Stomach (tissue), 9 donors: ENCODE measurements around the gene GALNT13. TPM values are rescaled to one million over a fixed set of nuclear protein-coding genes. Genes with fewer than 3 reads are reported as not detected.

Experiments
- DNase-seq, 2 donors: peaks; one replicate each; pipeline versions ENCODE4 v3.0.0 to v3.0.0-alpha.2; 2013 to 2019
- H3K27ac ChIP-seq, 5 donors: fragments of 200-600 bp in 4 of 5; sonication (generic) in 4 of 5; one replicate each; pipeline ENCODE4 v1.5.1; 2013 to 2019; ENCODE audit warnings: mild to moderate bottlenecking in 1 of 5, moderate library complexity in 1 of 5
- H3K27me3 ChIP-seq, 3 donors: fragments of 200-600 bp; sonication (generic); one replicate each; pipeline ENCODE4 v1.5.1; 2017 to 2019; ENCODE audit warnings: mixed run types in 1 of 3
- H3K36me3 ChIP-seq, 4 donors: fragments of 200-600 bp; sonication (generic); 1 replicate in 3 of 4; 2 replicates in 1 of 4; pipeline ENCODE4 v1.5.1; 2016 to 2019
- H3K4me1 ChIP-seq, 4 donors: fragments of 200-600 bp; sonication (generic); one replicate each; pipeline ENCODE4 v1.5.1; 2016 to 2019
- H3K4me3 ChIP-seq, 4 donors: fragments of 200-600 bp; sonication (generic) in 3 of 4; one replicate each; pipeline ENCODE4 v1.5.1; 2016 to 2019; ENCODE audit warnings: mild to moderate bottlenecking in 1 of 4
- H3K9me3 ChIP-seq, 4 donors: fragments of 200-600 bp; sonication (generic); one replicate each; pipeline ENCODE4 v1.5.1; 2016 to 2019
- EP300 ChIP-seq: sonication (generic); formaldehyde crosslinking; IDR thresholded peaks from one replicate; pipeline ENCODE4 v1.6.1; 2017; ENCODE audit warnings: antibody characterized with exemption
- POLR2A ChIP-seq, 4 donors: fragments of 450-650 bp; IDR thresholded peaks; one replicate each; pipeline ENCODE4 v1.6.1; 2016; ENCODE audit warnings: antibody characterized with exemption in 4 of 4, control low read depth in 2 of 4, mild to moderate bottlenecking in 1 of 4, moderate library complexity in 1 of 4
- POLR2AphosphoS5 ChIP-seq, 3 donors: sonication (generic); formaldehyde crosslinking; IDR thresholded peaks; one replicate each; pipeline ENCODE4 v1.6.1; 2016; ENCODE audit warnings: antibody characterized with exemption in 3 of 3
- WGBS, 5 donors: extraction: QIAGEN DNeasy Blood & Tissue Kit in 3 of 5; methylation state at CpG; one replicate each; pipeline versions ENCODE4 v1.1.5 to v1.1.7; 2013 to 2018; 5-methylcytosine and 5-hydroxymethylcytosine counted together
- intact Hi-C: fragments of 100-400 bp; cut with DNase I; formaldehyde crosslinking; loops from one replicate; pipeline ENCODE4 v1.15.1; 2023; ENCODE audit warnings: low total_unique reads
- polyA plus RNA-seq, 3 donors: library from polyadenylated mRNA; stranded (reverse); fragments of 200-250 nt; gene quantifications; one replicate each; pipeline ENCODE4 v1.2.3, GENCODE V29; 2013
- total RNA-seq, 5 donors: library from RNA; depleted of rRNA; stranded (reverse); fragments of >200 nt; gene quantifications; one replicate each; pipeline versions ENCODE4 v1.1.0 to v1.2.3, GENCODE V29; 2014 to 2016
- TF ChIP-seq, protein P1 (sequence below), 7 experiments: fragments of 450-650 bp in 4 of 7; fragments of 200-600 bp in 3 of 7; sonication (generic) in 3 of 7; IDR thresholded peaks; one replicate each; pipeline ENCODE4 v1.5.1; 2016 to 2019; ENCODE audit warnings: antibody characterized with exemption in 7 of 7, control low read depth in 2 of 7, mild to moderate bottlenecking in 1 of 7
- donor health status: healthy with polysubstance abuse.
- donor health status: Bipolar disorder and iron deficiency.
- donor health status: healthy.

Gene GALNT13
- total and polyA plus RNA-seq, 8 donors: 0.15 to 6.2 (median 0.72) TPM; not detected in 3

DNA sequence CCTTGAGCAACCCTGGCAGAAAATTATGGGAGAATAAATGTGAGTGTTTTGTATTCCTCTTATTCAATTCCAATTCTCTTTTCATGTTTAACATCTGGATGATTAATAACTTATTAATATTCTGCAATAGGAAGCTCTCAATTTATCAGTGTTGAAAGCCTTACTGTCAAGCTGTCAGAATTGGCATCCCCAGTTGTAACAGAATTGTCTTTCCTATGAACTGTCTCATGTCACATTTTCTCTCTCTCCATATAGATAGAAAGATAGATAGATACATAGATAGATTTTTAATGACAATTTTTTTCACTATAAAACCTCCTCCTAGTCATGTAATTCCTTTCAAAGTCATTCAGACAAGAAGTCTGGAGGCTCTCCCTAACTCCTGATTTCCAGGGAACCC, 331.5 kb downstream of the GALNT13 start:
- intact Hi-C loops: no loop called here
- Histone ChIP-seq H3K27ac (no peak overlapping the region), H3K9me3 (no peaks in the 10 kb centered on the region), H3K4me3 (no peak overlapping the region), H3K4me1 (no peaks in the 10 kb centered on the region), H3K27me3 (no peaks in the 10 kb centered on the region), H3K36me3 (no peaks in the 10 kb centered on the region)
- no peak for TF ChIP-seq POLR2AphosphoS5 (IDR thresholded peaks at IDR 0.05)
- no peak for TF ChIP-seq POLR2A (IDR thresholded peaks at IDR 0.05)
- TF ChIP-seq, protein P1, sequence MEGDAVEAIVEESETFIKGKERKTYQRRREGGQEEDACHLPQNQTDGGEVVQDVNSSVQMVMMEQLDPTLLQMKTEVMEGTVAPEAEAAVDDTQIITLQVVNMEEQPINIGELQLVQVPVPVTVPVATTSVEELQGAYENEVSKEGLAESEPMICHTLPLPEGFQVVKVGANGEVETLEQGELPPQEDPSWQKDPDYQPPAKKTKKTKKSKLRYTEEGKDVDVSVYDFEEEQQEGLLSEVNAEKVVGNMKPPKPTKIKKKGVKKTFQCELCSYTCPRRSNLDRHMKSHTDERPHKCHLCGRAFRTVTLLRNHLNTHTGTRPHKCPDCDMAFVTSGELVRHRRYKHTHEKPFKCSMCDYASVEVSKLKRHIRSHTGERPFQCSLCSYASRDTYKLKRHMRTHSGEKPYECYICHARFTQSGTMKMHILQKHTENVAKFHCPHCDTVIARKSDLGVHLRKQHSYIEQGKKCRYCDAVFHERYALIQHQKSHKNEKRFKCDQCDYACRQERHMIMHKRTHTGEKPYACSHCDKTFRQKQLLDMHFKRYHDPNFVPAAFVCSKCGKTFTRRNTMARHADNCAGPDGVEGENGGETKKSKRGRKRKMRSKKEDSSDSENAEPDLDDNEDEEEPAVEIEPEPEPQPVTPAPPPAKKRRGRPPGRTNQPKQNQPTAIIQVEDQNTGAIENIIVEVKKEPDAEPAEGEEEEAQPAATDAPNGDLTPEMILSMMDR (IDR thresholded peaks at IDR 0.05): no peak
- TF ChIP-seq EP300: no peak
- no peak for DNase-seq

DNA sequence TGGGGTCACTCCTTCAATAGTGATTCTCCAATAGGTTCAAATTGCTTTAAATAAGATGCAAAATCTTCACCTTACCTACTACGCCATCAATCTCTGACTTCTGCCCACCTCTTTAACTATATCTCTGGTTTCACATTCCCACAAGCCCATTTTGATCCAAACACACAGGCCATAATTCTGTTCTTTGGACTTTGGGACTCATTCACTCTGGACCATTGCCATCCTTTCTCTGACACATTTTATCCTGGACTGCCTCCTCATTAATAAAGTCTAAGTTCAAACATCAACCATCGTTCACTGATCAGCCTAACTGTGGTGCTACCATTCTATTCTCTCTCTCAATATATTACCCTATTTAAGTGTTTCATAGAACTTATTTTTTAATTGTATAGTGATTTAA, 332.2 kb downstream of the GALNT13 start:
- Histone ChIP-seq H3K27ac (no peak overlapping the region), H3K9me3 (no peaks in the 10 kb centered on the region), H3K36me3 (no peaks in the 10 kb centered on the region), H3K4me1 (no peaks in the 10 kb centered on the region), H3K4me3 (no peak overlapping the region), H3K27me3 (no peaks in the 10 kb centered on the region)
- no peak for DNase-seq
- TF ChIP-seq POLR2AphosphoS5 (IDR thresholded peaks at IDR 0.05): no peak
- TF ChIP-seq, protein P1 (IDR thresholded peaks at IDR 0.05): no peak
- no peak for TF ChIP-seq EP300
- no peak for TF ChIP-seq POLR2A (IDR thresholded peaks at IDR 0.05)
- intact Hi-C loops: no loop called here
- 81 to 90% (median 85%) methylated on average over 2 of the region's 2 CpGs for WGBS, 5 donors

DNA sequence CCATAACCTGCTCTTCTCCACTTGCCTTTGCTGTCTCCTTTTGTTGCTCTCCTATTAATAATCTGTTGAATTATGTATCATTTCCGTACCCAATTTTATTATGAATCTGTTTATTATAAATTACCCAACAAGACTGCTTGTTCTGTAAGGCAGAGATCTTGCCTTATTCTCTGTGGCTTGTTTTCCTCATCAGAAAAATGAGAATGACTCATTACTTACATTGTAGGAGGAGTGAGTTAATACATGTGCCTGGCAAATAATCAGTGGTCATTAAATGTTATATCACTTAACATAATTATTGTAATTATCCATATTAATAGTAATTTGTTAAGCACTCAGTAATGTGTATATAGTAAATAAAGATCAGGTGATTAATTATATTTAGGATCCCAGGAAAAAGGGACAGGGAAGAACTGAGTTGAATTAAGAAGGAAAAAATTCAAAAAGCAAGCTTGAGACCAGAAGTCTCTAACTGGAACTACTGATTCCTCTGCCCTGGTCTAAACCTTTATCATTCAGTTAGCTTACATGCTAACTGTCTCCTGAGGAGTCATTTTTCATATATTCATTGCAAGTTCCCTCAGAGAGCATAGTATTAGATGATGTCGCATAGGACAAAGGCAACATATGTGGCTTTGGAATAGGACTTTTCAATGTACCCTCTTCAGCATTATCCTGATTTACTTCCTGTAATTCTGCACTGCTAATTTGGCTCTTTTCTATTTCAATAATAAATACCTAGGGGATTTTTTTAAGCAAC, 335.7 kb downstream of the GALNT13 start:
- peak in 1 of 2 donors; percentile 16 for DNase-seq
- intact Hi-C loops: no loop called here
- Histone ChIP-seq H3K36me3 (no peaks in the 10 kb centered on the region), H3K9me3 (no peaks in the 10 kb centered on the region), H3K4me3 (no peak overlapping the region), H3K27ac (no peak overlapping the region), H3K4me1 (no peaks in the 10 kb centered on the region), H3K27me3 (no peaks in the 10 kb centered on the region)
- TF ChIP-seq POLR2A (IDR thresholded peaks at IDR 0.05) (no peak), POLR2AphosphoS5 (IDR thresholded peaks at IDR 0.05) (no peak)
- TF ChIP-seq, protein P1 (IDR thresholded peaks at IDR 0.05): no peak
- WGBS, 5 donors: 64 to 82% (median 78%) methylated on average over 2 of the region's 2 CpGs

DNA sequence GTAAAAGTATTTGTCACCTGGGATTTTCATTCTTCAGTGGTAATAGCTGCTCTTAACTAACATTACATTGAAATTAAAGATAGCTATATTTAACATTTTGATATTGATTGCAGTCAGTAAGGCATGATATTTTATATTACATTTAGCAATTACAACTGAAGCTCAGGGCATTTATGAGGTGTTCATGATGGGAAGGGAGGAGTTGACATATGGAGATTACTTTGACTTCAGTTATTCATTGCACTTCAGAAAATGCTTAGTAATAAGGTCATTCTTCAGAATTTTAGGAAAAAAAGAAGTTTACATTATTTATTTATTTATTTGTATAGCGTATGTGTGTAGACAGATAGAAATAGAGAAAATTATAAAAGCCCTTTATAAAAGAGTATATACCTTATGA, 352.0 kb downstream of the GALNT13 start:
- no peak for DNase-seq
- WGBS, 5 donors: 93 to 100% (median 98%) methylated on average over 1 of the region's 1 CpG
- Histone ChIP-seq H3K4me3 (no peak overlapping the region), H3K27ac (no peak overlapping the region), H3K4me1 (no peaks in the 10 kb centered on the region), H3K27me3 (no peaks in the 10 kb centered on the region), H3K9me3 (no peaks in the 10 kb centered on the region), H3K36me3 (no peaks in the 10 kb centered on the region)
- intact Hi-C loops: no loop called here
- TF ChIP-seq POLR2A (IDR thresholded peaks at IDR 0.05) (no peak), EP300 (no peak), POLR2AphosphoS5 (IDR thresholded peaks at IDR 0.05) (no peak)
- TF ChIP-seq, protein P1 (IDR thresholded peaks at IDR 0.05): no peak
